HG02571 (cell line): ENCODE data around the gene PDE4D.

Experiments used
- ATAC-seq: cut with Tn5 transposase; IDR thresholded peaks from one replicate; pipeline ENCODE4 v1.9.1; 2021; ENCODE audit warnings: mild to moderate bottlenecking, moderate library complexity; ENCODE audit not compliant: unreplicated experiment

The PDE4D gene

DNA sequence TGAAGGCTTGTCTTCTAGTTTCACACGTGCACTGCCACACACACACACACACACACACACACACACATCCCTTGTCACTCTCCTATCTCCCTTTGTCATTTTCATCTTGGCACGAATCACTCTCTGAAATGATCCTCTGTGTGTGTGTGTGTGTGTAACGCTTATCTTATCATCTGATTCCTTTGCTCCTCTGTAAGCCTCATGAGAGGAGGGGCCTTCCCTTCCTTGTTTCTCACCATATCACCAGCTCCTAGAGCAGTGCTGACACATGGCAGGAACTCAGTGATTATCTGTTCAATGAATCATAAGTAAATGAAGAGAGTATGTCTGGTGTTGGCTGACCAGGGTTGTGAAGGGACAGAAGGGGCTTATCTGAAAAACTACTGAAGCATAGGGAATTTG lies 53.3 kb downstream of the PDE4D start:
- no peak for ATAC-seq

DNA sequence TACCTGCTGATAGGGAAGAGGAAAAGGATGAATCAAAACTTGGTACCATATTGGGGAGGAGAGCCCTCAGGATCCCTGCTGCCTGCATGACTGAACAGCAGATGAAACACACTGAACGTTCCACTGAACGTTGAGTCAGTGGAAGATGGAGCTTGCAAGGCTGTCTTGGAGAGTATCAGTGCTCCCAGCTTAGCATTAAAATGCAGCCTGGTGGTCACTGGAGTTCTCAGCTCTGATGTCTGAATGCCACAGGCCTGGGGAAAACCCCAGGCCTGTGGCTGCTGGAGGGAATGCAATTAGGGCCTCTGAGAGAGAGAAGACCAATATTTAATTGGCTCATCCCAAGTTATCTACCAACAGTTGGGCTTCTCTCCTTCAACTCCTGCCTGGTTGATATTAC lies 54.5 kb downstream of the PDE4D start:
- no peak for ATAC-seq

DNA sequence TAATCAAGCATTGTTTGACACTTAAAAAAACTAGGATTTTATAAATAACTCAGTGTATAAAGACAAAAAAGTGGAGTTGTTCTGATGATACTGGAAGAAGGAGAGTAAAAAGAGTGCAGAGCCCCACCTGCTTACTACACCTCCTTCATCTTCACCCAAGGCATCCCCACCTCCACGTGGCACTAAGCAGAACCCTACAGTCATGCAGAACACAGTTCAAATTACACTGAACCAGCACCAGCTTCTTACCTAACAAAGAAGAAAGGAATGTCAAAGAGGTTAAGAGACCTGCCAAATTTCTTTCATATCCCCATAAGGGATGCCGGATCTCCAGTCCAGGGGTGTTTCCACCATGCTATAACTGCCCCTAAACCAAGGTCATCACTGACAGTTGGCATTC lies 55.5 kb downstream of the PDE4D start:
- ATAC-seq, result no peak

DNA sequence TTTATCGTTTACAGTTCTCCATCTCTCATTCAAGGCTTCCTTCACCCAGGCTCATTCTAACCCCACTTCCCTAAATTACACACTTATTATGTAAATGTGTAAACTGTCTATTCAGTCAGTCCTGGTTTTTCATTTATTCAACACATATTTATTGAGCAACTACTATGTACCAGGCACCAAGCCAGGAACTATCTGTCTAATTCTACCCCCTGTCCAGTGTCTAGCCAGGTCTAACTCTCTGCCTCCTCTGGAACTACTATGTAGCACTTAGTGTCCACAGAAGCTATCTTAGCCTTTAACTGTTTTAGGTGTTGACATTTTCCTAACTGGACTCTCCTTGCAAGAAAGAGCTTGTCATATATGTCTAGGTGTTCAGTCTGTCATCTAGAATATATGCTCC lies 56.5 kb downstream of the PDE4D start:
- ATAC-seq, result no peak

DNA sequence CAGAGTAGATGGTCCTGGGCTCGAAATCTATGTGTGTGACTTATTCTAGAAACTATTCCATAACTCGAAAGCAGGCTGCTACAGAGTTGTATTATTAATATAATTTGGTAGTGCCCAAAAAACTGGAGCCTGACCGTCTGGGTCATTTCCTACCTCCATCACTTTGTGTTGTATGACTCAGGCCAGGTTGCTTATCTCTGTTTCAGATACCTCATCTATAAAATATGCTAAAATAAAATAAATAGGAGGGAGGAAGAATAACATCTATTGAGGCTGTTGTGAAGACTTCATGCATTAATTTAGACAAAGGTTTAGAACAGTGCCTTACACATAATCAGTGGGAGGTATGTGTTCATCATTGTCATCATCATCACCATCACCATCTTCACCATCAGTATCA lies 57.7 kb downstream of the PDE4D start:
- ATAC-seq, result no peak

DNA sequence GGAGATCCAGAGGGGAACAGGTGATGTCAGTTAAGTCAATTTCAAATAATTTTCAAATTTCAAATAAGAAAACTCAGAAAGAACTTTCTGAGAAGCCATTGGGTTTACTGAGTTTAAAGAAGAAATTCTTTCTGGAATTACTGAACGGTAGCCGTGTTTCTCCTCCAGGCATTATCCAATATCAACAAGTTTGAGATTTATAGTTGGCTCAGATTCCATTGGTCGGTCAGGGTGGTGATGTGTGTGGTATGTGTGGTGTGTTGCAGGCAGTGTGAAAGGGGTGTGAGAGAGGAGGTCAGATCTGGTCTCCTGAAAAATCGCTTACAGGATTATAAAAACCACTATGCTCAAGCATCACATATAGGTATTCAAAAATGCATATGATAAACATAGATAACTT lies 60.1 kb downstream of the PDE4D start:
- ATAC-seq, result no peak

DNA sequence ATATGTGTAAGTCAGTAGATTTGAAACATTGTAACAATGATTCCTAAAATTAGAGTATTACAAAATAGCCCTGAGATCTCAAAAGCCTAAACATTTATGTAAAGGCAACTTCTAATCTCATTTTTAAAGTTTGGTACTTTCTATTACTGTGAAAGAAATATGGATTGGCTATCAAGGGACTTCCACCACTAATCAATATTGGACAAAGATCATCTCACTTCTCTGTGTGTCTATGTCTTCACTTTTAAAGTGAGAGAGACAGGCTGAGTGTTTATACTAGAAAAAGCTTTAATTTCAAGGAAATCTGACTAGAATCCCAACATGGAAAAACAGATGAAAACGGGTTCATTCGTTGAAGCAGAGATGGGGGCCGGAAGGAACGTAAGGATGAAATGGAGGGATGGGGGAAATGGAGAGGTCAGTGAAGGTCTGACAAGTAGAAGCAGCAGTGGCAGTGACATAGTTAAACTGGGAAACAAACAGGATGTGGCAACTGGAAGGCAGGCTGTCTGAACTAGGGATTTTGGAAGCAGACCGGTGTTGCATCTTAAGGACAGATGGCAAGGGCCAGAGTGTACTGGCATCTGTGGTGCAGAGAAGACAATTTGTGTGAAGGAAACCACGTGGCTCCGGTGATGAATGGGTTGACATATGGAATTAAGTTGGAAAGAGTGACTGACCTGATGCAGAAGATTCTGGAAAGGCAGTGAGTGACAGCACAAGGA lies 60.8 kb downstream of the PDE4D start:
- ATAC-seq, result no peak

DNA sequence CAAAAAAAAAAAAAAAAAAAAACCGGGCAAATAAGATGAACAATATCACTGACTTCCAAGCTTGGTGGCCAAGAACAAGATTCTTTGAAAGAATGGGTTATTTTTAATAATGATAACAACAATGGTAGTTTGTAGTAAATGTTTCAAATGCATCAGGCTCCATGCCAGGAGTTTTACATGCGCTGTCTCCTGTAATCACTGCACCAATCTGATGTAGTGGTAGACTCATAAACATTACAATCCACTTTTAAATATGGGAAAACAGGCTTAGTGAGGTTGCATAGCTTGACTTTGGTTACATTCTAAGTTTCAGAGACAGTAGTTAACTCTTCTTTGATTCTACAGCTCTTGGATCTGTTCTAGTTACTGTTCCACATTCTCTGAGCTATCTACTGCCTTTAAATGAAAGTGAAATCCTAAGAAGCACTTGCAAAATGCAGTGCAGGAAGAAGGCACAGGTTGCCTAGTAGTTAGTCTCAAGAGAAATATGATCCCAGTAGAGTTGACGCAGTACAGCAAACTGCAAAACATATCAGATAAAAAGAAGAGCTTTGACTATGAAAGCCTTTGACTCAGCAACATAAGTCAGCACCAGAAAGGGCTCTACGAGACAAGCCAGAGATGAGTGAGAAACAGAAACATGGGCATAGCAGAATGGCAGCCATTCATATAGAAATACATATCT lies 62.1 kb downstream of the PDE4D start:
- no peak for ATAC-seq

DNA sequence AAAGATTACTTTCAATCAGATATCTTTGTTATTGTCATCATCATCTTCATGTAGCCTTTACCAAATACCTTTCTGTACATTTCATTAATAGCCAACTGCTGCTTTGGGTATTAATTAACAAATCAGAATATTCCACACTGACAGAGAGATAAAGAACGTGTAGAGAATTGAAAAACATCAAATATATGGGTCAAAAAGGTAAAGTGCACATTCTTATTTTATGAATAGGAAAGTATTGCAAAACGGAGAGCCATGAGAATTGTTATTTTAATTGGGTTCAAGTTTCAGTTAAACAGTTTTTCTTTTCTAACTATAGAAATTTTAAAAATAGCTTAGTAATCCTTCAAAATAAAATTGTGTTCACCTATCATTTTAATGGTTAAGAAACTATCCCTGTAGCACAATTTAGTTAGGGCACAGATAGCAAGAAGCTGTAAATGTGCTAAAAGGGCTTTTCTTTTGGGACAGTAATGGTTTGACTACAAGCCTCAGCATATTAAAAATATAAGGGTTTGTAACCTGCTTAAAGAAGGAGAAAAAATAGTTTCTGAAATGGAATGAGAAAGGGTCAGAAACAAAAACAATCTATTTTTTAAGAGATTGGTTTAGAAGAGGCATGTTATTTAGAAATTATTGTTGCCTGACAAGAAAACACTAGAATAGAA lies 62.9 kb downstream of the PDE4D start:
- no peak for ATAC-seq

DNA sequence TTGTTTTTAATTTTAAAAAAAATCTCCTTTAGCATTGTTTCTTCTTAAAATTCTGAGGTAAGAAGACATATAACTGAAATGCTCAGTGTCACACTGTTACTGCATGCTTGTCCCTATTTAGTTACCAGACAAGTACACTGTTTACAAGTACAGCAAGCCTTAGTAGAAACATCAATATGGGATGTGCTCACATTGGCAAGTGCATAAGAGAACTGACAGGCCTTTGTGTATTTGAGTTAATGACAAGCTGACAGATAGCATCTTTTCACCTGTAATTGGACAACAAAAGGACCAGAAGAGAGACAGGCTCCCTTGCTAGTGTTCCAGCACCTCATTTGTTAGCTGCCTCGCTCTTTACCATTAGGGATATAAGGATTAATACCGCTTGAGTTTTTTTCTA lies 63.6 kb downstream of the PDE4D start:
- ATAC-seq, result no peak

DNA sequence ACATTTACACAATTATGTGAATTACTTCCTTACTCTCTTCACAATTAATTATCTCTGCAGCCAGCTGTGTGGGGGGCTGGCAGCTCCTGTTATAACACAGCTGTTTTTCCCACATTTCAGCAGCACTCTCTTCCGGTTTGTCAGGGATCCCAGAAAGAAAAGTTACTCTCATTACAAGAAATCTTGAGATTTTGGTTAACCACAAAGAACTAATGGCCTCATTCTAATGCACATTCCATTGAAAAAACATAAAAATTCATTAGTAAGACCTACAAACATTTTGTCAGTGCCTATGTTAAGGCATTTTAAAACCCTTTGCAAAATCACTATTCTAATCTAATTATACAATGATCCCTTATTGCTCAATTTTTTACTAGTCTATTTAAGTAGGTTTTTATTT lies 64.1 kb downstream of the PDE4D start:
- ATAC-seq, result no peak

DNA sequence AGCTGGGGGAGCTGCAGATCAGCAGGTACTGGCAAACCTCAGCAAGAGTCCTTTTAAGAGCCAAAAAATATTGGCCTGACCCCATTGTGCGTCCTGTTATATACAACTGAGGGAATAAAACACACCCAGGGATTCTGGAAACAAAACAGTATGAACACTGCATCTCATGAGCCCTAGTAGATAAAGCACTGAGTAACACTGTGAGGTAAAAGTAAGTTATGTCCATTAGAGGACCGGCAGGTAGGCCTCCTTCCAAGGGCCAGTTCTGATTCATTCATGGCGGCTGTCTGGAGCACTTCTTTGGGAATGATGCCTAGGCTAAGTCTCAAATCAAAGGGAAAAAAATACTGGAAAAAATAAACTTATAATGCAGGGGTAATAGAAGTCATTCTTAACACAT lies 64.9 kb downstream of the PDE4D start:
- ATAC-seq, result no peak

DNA sequence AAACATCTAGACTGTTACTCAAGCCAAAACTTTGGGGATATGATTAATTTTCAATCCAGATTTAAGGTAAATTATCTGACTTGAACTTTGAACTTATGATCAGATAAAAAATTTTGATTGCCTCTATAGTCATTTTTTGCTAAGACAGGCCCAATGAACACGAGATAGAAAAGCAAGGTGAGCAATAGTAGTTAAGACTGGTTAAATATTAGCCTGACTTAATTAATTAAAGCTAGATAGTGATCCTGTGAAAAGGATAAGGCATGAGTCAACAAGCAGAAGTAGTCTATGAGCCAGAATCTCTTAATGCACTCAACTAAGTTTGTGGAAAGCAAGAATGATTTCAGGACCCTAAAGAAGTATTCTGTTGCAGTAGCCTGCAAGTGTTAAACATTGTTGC lies 66.5 kb downstream of the PDE4D start:
- no peak for ATAC-seq

DNA sequence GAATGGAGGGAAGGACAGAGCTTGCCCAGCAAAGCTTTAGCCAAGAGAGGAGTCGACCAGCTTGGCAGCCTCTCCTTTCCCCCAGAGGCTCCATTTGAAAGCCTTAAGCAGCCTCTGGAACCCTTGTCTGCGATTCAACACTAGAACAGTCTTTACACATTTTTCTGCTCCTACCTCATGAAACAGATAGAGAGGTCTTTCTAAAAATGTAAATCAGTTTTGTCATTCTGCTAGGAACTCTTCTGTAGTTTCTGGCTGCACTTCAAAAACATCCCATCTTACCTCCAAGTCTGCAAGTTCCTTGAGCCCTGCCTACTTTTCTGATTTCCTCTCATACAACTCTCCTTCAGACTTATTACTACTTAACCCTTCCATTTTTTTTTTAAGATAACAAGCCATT lies 70.1 kb downstream of the PDE4D start:
- ATAC-seq, result no peak

DNA sequence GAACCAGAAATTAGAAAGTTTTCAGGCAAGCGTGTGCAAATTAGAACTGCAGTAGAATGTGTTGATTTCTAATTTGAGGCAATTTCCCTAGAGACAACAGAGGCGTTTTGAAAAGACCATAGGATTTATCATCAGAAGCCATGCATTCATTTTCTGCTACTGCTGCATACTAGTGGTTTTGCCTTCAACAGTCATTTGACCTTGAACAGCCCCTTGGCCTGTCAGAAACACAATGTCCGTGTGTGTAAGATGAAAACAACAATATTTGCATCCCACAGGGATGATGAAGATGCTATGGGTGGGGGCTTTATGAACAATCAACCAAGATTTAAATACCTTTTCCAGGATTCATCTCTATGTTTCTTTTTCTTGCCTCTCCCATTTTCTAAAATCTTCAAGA lies 73.7 kb downstream of the PDE4D start:
- ATAC-seq, result no peak

DNA sequence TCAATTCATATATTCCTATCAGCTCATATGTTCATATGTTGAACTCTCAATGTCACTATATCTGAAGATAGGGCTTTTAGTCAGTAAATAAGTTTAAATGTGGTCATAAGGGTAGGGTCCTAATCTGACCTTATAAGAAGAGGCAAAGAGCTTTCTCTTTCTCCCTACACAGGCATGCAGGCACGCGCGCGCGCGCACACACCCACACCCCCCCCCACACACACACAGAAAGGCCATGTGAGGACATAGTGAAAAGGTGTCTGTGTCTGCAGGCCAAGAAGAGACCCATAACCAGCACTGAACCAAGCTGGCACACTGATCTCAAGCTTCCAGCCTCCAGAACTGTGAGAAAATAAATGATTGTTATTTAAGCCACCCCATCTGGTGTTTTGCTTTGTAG lies 76.0 kb downstream of the PDE4D start:
- ATAC-seq, result no peak

DNA sequence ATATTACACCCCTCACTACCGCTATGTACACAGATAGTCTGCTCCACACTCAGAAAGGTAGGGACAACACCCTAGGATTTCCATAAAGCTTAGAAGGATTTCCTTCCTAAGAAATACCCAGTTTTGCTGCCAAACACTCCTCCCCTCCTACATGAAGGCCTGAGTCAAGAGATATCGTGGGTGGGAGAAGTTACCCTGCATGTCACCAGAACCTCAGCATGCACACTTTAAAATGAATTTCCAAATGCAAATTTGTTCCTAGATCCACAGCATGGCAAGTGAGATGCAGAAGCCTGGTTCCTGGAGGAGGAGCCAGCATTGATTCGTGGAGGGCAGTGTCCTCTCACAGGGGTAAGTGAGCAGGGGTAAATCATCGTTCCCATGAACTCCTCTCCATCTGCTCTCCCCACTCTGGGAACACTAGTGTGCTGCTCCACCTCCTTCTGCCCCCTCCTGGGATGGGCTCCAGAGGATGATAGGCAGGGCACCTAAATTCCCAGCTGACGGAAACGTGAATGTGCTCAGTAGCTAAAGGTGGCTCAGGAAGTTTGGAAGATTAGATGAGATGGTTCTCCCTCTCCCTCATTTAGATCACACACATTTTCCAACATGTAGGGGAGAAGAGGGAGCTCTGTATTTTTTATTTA lies 76.7 kb downstream of the PDE4D start:
- ATAC-seq, result no peak

DNA sequence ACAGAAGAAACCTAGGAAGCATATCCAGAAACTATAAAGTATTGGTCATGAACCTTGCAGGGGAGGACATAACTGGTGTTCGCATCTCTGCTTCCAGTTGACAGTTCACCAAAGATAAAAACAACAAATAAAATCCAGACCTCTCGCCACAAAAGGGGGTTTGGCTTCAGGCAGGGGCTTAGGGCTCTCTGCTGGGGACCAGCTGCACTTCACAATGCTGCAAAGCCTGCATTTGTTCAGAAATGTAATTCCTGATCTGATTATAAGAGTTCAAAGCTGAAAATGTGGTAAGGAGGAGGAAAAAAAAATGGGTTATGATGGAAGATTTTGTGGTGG lies 79.0 kb downstream of the PDE4D start:
- ATAC-seq, result no peak

DNA sequence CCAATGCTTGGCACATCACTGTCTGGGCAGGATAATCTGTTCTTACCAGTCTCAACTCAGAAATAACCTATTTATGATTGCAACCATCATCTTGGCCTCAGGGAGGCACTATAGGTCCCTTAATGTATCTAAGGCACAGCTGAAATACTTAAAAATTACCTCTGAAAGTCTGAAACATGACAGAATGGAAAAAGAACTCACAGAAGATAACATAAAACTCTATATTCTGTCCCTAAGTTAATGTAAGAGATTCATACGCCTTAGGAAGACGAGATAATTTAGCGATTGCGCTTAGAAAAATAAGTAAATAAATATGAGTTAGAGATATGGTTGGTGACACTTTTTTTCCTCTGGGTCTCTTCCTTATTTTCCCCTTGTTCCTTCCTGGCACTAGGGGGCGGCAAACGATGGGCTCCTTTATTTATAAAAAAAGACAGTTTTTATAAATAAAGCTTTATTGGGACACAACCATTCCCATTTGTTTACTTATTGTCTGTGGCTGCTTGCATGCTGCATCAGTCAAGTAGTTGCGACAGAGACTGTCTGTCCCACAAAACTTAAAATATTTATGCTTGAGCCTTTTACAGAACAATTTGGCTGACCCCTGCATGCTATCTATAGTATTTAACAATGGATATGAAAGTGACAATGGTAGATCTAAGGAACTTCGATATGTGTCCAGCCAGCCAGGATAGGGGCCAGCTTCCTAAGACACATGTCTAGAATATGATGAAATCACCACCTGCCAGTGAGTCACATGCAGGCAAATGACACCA lies 79.6 kb downstream of the PDE4D start:
- ATAC-seq, result peak; percentile 59

DNA sequence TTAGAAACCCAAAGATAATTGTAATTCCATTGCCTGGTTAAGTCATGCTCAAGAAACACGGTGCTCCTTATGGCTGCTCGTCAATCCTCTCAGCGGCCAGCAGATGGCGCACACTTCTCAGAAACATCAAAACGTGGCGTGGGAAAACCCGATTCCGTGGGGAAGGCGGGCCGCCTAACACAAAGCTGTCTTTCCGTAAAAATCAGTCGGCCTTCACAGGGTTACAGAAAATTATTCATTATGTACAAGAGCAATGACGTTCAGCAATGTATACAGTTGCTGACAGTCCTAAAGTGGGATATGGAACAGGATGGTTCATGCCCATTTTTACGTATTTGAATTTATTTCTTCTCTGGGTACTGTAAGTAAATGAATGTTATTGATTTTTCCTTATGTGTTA lies 83.5 kb downstream of the PDE4D start:
- peak; percentile 64 for ATAC-seq

DNA sequence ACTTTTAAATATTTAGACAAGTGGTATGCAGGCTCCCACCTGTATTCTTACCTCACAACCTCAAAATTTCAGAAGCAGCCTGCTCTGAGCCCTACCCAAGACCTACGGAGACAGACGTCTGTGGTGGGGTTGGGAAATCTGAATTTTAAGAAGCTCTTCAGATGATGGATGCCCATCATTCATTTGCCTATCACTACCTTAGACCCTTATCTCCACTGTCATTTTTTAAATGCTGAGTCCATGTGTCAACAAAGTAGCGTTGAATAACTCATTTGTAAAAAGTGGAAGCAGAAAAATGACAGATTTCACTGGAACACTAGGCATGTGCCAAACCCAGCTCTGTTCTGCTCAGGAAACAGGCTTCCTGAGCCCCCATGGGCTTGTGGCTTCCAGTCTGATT lies 85.7 kb downstream of the PDE4D start:
- no peak for ATAC-seq
